Vein endothelial cell (primary cell): ENCODE data around the gene SPECC1. TPM values are rescaled to one million over a fixed set of nuclear protein-coding genes. Genes with fewer than 3 reads are reported as not detected.

Experiments used
- small RNA-seq: library from RNA; depleted of rRNA; stranded (forward); fragments of <200 nt; gene quantifications from one replicate; pipeline ENCODE3, GENCODE V24; 2012
- total RNA-seq: library from RNA; depleted of rRNA; stranded (reverse); fragments of >200 nt; gene quantifications from 2 replicates; pipeline ENCODE4 v1.2.3, GENCODE V29; 2012

SPECC1 gene
- 1.6 and 3.0 TPM in 2 replicates for total RNA-seq

DNA sequence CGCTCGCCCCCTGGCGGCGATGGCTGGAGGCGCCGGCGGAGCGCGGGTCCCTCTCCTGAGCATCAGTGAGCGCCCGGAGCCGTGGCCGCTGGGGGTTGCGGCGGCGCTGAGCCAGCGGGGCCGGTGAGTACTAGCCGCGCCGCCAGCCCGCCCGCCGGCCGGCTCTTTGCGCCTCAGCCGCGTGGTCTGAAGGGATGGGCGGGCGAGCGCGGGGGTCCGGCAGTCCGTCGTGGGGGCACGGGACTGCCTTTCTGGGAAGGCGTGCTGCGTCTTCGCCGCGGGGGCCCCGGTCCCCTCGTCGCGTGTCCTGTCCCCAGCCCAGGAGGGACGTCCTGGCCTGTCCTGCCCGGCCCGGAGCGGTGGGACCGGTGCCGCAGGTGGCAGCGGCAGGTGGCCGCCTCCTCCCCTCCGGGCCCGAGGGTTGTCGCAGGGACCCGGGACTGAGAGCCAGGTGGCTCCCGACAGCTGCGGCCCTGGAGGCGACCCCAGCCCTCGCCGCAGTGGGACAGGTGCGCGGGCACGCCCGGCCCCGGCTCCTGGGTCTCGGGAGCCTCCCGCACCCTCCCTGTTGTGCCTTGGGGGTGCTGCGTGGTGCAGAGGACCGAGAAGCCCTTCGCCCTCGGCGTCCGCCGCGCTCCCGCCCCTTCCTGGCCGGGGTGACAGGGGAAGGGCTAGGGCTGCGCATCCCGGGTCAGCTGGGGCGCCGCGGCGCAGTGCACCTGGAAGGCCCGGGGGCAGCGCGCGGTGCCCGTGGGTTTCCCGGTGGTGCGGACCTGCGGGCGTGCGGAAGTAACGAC, at the start of gene SPECC1:
Gene SPECC1 (plus strand): TSS at position 58 of the 797 bp plus-strand sequence. CDS start 87,293 bp downstream, outside the sequence.

GRCh38 chr17:19977293-19978208, 31.6 kb upstream of the SPECC1 start, which contains the start of gene AKAP10:
Gene AKAP10, minus strand, starts transcription at chr17:19977828. Its CDS starts 149 bp downstream, at chr17:19977679.

Small RNA genes lying within 50 kb of the gene (small RNA-seq; reads per million reads assigned to genes)
- not detected for gene AC008088.1
- gene RNU6-1057P, result not detected
- gene RNU6-258P, result not detected
- not detected for gene RNU6-467P

Other genes starting within 250 kb of the SPECC1 start
- 16.7 and 20.3 TPM in 2 replicates for gene ULK2, start 141.4 kb upstream of the SPECC1 start, total RNA-seq
- 20.3 and 21.1 TPM in 2 replicates for gene AKAP10, start 31.5 kb upstream of the SPECC1 start, total RNA-seq